GM19240 (cell line): ENCODE results near the gene ACER3.
"Not testable (repeated sequence)": the region's sequence is repeated elsewhere in the genome, so short reads cannot be mapped to it uniquely, and the experiment has no call there.

Experiments used
- DNase-seq: peaks from one replicate; pipeline ENCODE4 v3.0.0; 2011; ENCODE audit warnings: low spot score; ENCODE audit not compliant: insufficient read length

ACER3 gene

GRCh38 chr11:76836613-76837291 lies 24.0 kb upstream of the ACER3 start:
- DNase-seq, result no peak

GRCh38 chr11:76837696-76838677 lies 22.7 kb upstream of the ACER3 start:
- DNase-seq, result no peak

GRCh38 chr11:76838678-76839068 lies 22.0 kb upstream of the ACER3 start:
- no peak for DNase-seq

GRCh38 chr11:76839311-76839710 lies 21.4 kb upstream of the ACER3 start:
- no peak for DNase-seq

GRCh38 chr11:76841923-76842452 lies 18.7 kb upstream of the ACER3 start:
- DNase-seq, result no peak

GRCh38 chr11:76843907-76844306 lies 16.8 kb upstream of the ACER3 start:
- DNase-seq, result no peak

- DNase-seq, result no peak
Measured at GRCh38 chr11:76844511-76844910, 16.2 kb upstream of the ACER3 start.

- no peak for DNase-seq
Measured at GRCh38 chr11:76845069-76845468, 15.6 kb upstream of the ACER3 start.

- DNase-seq, result no peak
Measured at GRCh38 chr11:76846441-76846840, 14.3 kb upstream of the ACER3 start.

GRCh38 chr11:76849376-76849775 lies 11.3 kb upstream of the ACER3 start:
- DNase-seq, result no peak

GRCh38 chr11:76850130-76850529 lies 10.6 kb upstream of the ACER3 start:
- no peak for DNase-seq

GRCh38 chr11:76850815-76851214 lies 9.9 kb upstream of the ACER3 start:
- DNase-seq, result no peak

GRCh38 chr11:76854709-76855108 lies 6.0 kb upstream of the ACER3 start:
- DNase-seq, result no peak

- not testable (repeated sequence) for DNase-seq
Measured at GRCh38 chr11:76855670-76856069, 5.0 kb upstream of the ACER3 start.

GRCh38 chr11:76856106-76856505 lies 4.6 kb upstream of the ACER3 start:
- DNase-seq, result no peak

GRCh38 chr11:76856571-76856970 lies 4.1 kb upstream of the ACER3 start:
- DNase-seq, result no peak

- DNase-seq, result no peak
Measured at GRCh38 chr11:76857781-76858410, 2.8 kb upstream of the ACER3 start.

GRCh38 chr11:76859708-76860227 lies 950 bp upstream of the ACER3 start:
- no peak for DNase-seq

- DNase-seq, result no peak
Measured at GRCh38 chr11:76861490-76861953, 804 bp downstream of the ACER3 start.

GRCh38 chr11:76862794-76863193 lies 2.1 kb downstream of the ACER3 start:
- DNase-seq, result not testable (repeated sequence)

- no peak for DNase-seq
Measured at GRCh38 chr11:76863196-76863777, 2.6 kb downstream of the ACER3 start.
